ENCODE measurements around the gene MTFP1. TPM values are rescaled to one million over a fixed set of nuclear protein-coding genes. Genes with fewer than 3 reads are reported as not detected.

The MTFP1 gene
- total and polyA plus RNA-seq, 2 of the 4 experiments (the other 2 are of a cell fraction): 7.3 to 7.7 TPM

DNA sequence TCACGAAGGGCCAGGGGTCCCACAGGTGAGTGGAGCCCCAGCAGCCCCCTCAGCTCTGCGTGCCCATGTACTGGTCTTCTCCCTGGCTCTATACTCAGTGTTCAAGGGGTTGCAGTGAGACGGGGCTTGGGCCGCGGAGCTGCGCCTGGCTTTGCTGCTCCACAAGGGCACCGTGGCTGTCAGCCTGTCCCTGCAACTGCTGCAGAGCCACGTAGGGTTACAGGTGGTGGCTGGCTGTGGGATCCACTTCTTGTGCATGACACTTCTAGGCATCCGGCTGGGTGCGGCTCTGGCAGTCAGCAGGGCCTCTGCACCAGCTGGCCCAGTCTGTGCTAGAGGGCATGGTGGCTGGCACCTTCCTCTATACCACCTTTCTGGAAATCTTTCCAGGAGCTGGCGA is 14.3 kb downstream of the MTFP1 start:
- Histone ChIP-seq H3K9ac (ENCODE audit: low read depth, low read length) (no peak overlapping the region), H3K4me3 (ENCODE audit: insufficient read depth, low read depth, low read length) (no peak overlapping the region), H4K5ac (ENCODE audit: low read depth, low read length) (no peak overlapping the region), H3K4me1 (ENCODE audit: control insufficient read depth, insufficient read depth, low read length) (peaks cover 2% of the 10 kb centered on the region; the same call in 1 of the 2 replicates), H3K18ac (ENCODE audit: low read depth, low read length) (no peak overlapping the region), H3K4me2 (ENCODE audit: low read depth, low read length) (no peak overlapping the region), H3K27me3 (ENCODE audit: control insufficient read depth, insufficient read depth, low read length) (peaks cover 12% of the 10 kb centered on the region), H2AK5ac (ENCODE audit: low read depth, low read length) (no peak overlapping the region), H2AK9ac (replicated peaks; ENCODE audit: low read depth, low read length, poor library complexity) (no peak overlapping the region), H2BK20ac (ENCODE audit: low read depth, low read length) (no peak overlapping the region), H2BK15ac (ENCODE audit: low read depth, low read length) (no peak overlapping the region), H2BK120ac (ENCODE audit: low read depth, low read length) (no peak overlapping the region), H2AFZ (replicated peaks; ENCODE audit: low read length, poor library complexity) (no peak overlapping the region), H2BK5ac (ENCODE audit: low read depth, low read length, poor library complexity, severe bottlenecking) (no peak overlapping the region), H4K91ac (ENCODE audit: insufficient read depth, low read depth, low read length) (no peak overlapping the region), H4K8ac (ENCODE audit: low read depth in 2 of 2, low read length in 2 of 2) (no peak overlapping the region), H3K14ac (replicated peaks; ENCODE audit: low read depth, low read length) (no peak overlapping the region), H3K27ac (ENCODE audit: insufficient read depth, low read length) (no peak overlapping the region), H3K23ac (ENCODE audit: low read depth, low read length) (no peak overlapping the region), H3K79me1 (ENCODE audit: low read depth in 1 of 2, low read length in 2 of 2) (no peaks in the 10 kb centered on the region), H3K56ac (ENCODE audit: extremely low read depth, insufficient read depth, low read length) (no peak overlapping the region), H3K9me3 (ENCODE audit: control insufficient read depth, insufficient read depth, low read length) (no peaks in the 10 kb centered on the region), H3K9me1 (ENCODE audit: insufficient read depth, low read length) (no peaks in the 10 kb centered on the region; the same call in 1 of the 2 replicates), H4K20me1 (ENCODE audit: insufficient read depth, low read length) (no peaks in the 10 kb centered on the region), H3K36me3 (ENCODE audit: control insufficient read depth, insufficient read depth, low read length) (no peaks in the 10 kb centered on the region), H3K4ac (ENCODE audit: low read depth, low read length) (no peak overlapping the region)
- ATAC-seq (ENCODE audit: low read depth) (no peak), DNase-seq (no peak)
- CTCF ChIA-PET: no interaction called here
- in situ Hi-C loops (cut with MboI; ENCODE audit: low sequenced_read_pairs): no loop called here
- 79% methylated on average over 4 of the region's 11 CpGs; no CpG with 5 or more reads in 1 of the 2 experiments for WGBS, 2 experiments (ENCODE audit: extremely low coverage in 2 of 2, insufficient read length in 1 of 2)
- POLR2A ChIA-PET (ENCODE audit: unreplicated experiment): no interaction called here
- BruUV-seq (replicated peaks): no TSS peak
- TF ChIP-seq, protein P1, sequence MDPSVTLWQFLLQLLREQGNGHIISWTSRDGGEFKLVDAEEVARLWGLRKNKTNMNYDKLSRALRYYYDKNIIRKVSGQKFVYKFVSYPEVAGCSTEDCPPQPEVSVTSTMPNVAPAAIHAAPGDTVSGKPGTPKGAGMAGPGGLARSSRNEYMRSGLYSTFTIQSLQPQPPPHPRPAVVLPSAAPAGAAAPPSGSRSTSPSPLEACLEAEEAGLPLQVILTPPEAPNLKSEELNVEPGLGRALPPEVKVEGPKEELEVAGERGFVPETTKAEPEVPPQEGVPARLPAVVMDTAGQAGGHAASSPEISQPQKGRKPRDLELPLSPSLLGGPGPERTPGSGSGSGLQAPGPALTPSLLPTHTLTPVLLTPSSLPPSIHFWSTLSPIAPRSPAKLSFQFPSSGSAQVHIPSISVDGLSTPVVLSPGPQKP (IDR thresholded peaks at IDR 0.05; ENCODE audit: borderline replicate concordance, low read depth, low read length): no peak
- TF ChIP-seq MAFK (IDR thresholded peaks at IDR 0.05; ENCODE audit: low read depth, low read length) (no peak), POLR2A (IDR thresholded peaks at IDR 0.05; ENCODE audit: low read depth, low read length) (no peak), CHD1 (IDR thresholded peaks at IDR 0.05; ENCODE audit: low read depth, low read length) (no peak), RFX5 (IDR thresholded peaks at IDR 0.05; ENCODE audit: low read depth, low read length) (no peak), RCOR1 (IDR thresholded peaks at IDR 0.05; ENCODE audit: insufficient replicate concordance, low read length) (no peak)
- dilution Hi-C loops (cut with HindIII; ENCODE audit: low sequenced_read_pairs, unreplicated experiment): no loop called here
- intact Hi-C loops (cut with micrococcal nuclease): no loop called here
